ENCODE measurements around the gene OVOL3.
"Not testable (repeated sequence)": the region's sequence is repeated elsewhere in the genome, so short reads cannot be mapped to it uniquely, and the experiment has no call there.

The OVOL3 gene

DNA sequence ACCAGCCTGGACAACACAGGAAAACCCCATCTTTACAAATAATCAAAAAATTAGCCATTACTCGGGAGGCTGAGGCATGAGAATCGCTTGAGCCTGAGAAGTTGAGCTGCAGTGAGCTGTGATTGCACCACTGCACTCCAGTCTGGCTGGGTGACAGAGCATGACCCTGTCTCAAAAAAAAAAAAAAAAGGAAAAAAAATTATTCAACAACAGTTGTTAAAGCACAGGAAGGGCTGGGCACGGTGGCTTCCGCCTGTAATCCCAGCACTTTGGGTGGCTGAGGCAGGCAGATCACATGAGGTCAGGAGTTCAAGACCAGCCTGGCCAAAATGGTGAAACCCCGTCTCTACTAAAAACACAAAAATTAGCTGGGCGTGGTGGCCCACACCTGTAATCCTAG lies 20.3 kb downstream of the OVOL3 start:
- DNase-seq (ENCODE audit: low read depth, low spot score), result not testable (repeated sequence)

DNA sequence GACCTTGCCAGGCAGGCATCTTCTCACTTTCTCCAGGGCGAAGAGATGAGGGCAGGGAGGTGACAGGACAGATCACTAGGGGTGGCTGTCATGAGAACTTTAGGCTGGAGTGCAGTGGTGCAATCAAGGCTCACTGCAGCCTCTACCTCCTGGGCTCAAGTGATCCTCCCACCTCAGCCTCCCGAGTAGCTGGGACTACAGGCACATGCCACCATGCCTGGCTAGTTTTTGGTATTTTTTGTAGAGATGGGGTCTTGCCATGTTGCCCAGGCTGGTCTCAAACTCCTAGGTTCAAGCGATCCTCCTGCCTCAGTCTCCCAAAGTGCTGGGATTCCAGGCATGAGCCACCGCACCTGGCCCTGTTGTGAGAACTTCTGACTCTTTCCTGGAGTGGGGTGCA lies 23.9 kb downstream of the OVOL3 start:
- DNase-seq (ENCODE audit: low read depth, low spot score), result not testable (repeated sequence)

DNA sequence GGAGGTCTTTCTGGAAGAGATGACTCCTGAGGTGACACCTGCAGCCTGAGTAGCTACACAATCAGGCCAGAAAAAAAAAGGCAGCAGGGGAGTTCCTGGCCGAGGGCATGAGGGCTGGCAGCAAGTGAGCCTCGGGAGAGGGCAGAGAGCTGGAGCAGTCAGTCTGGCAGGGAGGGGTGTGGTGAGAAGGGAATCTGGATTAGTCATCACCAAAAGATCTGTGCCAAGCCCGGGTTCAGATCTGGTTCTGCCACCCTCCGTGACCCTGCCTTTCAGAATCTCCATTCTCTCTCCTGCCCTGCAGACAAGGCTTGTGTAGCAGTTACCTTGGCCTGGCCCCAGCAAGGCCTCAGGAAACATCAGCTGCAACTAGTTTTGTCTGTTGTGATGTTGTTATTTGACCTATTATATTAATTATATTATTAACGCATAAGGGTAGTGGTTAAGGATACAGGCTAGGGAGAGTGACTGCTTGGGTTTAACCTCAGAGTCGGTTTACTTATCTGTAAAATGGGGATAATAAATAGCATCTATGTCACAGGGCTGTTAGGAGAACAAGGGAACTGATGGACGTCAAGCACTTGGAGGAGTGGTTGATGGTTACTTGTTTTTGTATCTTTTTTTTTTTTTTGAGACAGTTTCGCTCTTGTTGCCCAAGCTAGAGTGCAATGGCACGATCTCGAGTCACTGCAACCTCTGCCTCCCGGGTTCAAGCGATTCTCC lies 26.2 kb downstream of the OVOL3 start:
- DNase-seq (ENCODE audit: low read depth, low spot score), result no peak

DNA sequence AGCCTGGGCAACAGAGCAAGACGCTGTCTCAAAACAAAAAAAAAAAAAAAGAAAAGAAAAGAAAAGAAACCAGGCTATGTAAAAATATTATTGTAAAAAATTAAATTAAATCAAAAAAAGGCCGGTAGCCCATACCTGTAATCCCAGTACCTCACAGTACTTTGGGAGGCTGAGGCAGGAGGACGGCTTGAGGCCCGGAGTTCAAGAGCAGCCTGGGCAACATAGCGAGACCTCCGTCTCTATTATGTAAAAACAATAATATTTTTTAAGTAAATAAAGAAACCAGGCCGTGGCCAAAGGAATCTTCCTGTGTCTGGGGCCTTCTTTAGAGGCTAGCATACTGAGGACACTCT lies 28.2 kb downstream of the OVOL3 start:
- no peak for DNase-seq (ENCODE audit: low read depth, low spot score)

DNA sequence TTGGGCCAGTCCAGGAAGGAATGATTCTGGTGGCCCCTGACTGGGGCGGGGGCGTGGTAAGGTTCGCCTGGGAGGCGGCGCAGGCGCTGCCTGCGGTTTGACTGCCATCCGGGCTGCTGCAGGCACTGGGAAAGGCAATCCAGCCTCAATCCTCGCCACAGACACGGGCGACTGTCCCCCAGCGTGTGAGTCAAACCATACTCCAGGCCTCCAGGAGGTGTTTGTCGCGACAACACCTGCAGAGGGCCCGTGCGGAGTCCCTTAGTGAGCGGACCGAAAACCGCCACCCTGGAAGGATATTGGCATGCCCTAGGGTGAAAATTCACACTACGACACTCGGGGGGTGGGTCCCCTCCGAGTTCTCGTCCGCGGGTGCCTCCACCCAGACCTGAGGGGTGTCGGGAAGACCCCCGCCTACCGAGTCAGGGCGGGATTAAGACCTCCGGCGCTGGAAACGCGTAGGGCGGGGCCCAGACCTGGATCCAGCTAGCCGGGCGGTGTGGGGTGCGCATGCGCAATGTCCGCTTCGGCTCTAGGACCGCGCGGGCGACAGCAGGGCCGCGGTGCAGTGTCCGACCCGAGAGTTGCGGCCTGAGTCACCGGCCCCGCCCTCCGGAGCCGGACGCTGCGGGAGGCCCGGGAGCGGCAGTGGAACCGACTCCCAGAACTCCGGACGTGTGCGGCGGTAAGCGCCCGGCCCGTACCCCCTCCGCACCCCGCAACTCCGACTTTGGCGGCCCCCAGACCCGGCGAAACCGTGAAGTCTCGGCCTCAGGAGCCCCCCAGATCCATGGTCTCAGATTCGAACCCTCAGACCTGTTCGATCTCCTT lies 28.7 kb downstream of the OVOL3 start, which contains the start of gene CAPNS1:
TSS of gene CAPNS1 (plus strand) at position 594 of the 831 bp plus-strand sequence. CDS start 946 bp downstream, outside the sequence.
- peak; percentile 73 for DNase-seq (ENCODE audit: low read depth, low spot score)

DNA sequence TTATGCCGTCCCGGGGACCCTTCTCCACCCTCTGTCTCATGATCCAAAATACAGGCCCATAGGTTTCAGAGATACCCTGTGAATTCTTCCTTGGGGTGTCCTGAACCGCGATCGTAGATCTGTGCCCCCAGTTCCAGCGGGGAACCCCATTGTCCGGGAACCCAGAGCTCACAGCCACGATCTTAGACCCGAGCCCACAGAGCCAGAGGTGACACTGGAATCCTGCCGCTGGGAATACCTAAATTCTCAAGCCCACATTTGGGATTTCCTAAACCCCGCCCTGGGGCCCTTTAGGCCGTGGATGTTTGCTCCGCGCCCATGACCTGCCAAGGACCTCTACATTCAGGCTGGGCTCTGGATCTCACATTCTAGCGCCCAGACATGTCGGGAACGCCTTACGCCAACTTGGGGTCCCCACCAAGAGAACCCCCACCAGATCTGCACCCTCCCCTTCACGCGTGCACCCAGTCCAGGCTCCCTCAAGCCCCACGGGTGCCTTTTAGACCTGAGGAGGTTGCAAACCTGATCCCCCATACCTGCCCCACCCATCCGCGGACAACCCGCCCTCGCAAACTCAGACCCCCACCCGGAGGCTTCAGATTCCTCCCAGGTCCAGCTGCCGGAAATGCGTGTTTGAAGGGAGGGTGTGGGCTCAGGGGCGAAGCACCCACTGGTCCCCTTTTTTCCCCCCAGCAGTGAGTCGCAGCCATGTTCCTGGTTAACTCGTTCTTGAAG lies 29.5 kb downstream of the OVOL3 start:
- DNase-seq (ENCODE audit: low read depth, low spot score), result no peak

DNA sequence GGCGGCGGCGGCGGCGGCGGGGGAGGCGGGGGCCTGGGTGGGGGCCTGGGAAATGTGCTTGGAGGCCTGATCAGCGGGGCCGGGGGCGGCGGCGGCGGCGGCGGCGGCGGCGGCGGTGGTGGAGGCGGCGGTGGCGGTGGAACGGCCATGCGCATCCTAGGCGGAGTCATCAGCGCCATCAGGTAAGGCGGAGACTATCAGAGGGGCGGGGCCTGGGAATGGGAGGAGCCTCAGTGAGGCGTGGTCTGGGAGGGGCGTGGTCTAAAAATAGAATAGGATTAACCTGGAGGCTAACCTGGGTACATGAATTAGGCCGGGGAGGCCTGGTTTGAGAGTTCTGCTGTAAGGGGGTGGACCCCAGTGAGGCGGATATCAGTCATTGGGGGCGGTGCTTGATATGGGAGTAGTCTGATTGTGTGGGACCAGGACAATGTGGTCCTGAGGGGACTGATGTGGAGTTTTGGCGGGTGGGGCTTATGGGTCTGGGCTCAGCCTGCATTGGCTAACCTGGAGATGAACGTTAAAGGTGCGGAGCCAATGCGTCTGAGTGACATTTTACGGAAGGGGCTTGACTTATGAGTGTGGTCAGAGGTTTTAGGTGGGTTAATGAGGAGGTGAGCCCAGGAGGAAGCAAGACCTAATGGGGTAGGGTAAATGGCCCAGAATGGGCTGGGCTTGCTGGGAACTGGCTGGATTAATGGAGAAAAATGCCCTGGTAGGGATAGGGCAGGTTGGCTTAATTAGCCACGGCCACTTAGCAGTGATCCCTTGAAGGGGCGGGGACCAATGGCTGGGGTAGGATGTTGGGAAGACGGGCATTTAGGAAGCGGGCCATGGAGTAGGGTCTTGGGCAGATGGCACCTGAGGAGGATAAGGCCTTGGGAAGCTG lies 30.3 kb downstream of the OVOL3 start:
- DNase-seq (ENCODE audit: low read depth, low spot score), result peak; percentile 68

DNA sequence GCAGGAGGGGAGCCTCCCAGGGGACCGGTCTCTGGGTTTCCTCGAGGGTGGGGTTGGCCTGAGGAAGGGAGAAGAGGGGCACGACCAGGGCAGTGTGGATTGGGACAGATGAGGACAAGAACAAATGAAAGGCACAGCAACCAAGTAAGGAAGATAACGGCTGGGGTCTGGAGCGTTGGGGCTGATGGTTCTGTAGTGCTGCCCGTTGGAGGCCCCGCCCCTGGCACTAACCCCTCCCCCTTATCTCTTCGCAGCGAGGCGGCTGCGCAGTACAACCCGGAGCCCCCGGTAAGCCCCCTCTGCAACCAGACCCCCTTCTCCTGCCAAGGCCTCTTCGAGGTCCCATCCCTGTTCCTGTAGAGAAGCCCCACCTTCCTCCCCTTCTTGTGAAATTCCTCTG lies 31.1 kb downstream of the OVOL3 start:
- DNase-seq (ENCODE audit: low read depth, low spot score), result no peak

DNA sequence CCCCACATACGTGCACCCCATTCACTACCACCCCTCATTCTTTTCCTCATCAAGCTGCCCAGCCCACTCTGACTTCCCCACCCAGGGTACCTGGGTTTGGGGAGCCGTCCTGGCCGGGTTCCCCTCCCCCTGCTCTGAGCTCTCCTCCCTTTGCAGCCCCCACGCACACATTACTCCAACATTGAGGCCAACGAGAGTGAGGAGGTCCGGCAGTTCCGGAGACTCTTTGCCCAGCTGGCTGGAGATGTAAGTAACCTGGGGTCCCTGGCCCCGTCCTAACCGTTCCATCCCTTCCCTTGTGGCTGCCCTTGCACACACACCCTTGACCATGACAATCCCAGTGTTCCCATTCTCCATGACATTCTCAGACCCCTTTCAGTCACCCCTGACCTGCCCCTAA lies 31.6 kb downstream of the OVOL3 start:
- DNase-seq (ENCODE audit: low read depth, low spot score), result no peak

DNA sequence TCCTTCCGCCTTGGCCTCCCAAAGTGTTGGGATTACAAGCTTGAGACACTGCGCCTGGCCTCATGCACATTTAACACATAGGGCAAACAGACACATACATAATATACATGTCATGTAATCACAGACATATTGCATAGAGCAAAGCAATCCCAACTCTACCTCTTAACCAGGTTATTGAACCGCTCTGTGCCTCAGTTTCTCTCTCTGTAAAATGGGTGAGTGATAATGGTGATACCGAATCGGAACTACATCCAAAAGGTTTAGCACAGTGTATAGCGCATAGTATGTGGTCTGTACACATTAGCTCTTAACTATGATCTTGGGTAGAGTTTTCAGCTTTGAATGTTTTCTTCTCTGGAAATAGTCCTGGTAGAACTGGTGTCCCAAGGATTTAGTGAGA lies 33.7 kb downstream of the OVOL3 start:
- DNase-seq (ENCODE audit: low read depth, low spot score), result no peak

DNA sequence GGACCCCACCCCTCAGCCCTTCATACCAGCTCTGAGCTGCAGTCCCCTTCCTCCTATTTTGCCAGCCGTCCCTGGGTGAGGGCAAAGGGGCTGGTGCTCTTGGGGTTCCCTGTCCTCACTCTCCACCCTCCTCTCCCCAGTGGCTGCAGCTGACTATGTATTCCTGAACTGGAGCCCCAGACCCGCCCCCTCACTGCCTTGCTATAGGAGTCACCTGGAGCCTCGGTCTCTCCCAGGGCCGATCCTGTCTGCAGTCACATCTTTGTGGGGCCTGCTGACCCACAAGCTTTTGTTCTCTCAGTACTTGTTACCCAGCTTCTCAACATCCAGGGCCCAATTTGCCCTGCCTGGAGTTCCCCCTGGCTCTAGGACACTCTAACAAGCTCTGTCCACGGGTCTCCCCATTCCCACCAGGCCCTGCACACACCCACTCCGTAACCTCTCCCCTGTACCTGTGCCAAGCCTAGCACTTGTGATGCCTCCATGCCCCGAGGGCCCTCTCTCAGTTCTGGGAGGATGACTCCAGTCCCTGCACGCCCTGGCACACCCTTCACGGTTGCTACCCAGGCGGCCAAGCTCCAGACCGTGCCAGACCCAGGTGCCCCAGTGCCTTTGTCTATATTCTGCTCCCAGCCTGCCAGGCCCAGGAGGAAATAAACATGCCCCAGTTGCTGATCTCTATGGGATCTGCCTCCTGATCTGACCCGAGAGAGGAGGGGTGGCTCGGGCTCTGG lies 38.9 kb downstream of the OVOL3 start:
- no peak for DNase-seq (ENCODE audit: low read depth, low spot score)

DNA sequence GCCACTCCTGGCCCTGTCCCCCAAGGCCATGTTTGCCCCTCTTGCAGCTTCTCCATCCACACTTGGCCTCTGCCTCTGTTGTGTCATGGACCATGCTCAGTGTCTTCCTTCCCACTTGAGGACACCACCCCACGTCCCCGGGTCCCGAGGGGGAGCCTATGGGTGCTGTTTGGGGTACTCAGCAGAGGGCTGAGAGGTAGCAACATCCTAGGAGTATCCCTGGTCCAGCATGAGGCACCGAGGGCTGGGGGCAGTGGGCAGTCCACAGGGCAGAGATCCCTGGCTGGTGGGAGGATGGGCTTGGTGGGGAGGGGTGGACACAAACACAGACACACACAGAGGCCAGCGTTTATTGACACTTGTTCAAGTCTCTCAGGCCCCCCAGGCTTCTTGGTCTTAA lies 39.6 kb downstream of the OVOL3 start:
- DNase-seq (ENCODE audit: low read depth, low spot score), result no peak

DNA sequence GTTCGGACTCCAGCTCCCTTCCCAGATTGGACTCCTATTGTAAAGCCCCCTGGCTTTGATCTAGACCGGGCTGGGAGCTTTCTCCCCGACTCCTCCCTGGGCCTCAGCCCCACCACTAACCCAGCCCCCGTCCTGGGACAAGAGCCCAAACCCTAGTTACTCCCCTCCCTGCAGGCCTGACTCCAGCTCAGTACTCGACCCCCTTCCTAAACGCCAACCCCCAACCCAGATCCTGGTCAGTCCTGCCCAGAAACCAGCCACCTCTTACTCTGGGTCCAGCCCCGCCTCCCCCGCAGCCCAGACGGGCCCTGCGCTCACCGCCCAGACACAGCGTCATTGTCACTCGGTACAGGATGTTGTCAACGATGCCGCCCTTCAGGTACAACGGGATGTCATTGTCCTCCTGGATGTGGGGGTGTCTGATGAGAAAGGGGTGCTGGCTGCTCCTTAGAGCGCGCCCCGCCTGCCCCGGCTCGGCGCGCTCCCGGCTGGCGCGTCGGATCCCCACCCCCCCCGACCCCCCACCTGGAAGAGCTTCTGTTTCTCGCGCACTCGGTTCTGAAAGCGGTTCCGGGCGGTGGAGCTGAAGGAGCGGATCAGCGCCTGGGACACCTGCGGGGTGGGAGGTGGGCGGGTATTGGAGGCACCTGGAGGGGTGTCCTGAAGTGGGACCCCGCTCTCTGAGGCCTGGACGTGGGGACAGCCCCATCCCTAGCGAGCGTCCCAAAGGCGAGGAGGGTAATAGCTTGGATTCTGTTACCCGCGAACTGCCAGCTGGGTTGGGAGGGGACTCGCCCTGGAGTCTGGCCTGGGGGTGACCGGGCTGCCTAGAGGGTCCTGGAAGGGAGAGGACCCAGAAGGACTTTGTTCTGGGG lies 40.4 kb downstream of the OVOL3 start:
- DNase-seq (ENCODE audit: low read depth, low spot score), result no peak

DNA sequence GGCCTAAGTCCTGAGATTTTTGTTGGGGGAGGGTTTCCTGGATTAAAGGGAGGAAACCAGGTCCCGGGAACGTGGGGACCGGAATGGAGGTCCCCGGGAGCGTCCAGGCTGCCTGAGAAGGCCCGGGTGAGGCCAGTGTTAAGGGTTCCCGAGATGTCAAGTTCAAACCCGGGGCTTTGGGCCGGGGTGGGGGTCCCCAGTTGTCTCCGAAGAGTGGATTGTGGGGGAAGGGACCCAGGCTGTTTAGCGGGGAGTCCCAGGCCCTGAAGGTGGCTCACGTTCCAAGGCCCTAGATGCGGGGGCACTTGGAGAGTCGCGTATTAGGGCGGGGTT lies 41.0 kb downstream of the OVOL3 start:
- no peak for DNase-seq (ENCODE audit: low read depth, low spot score)

DNA sequence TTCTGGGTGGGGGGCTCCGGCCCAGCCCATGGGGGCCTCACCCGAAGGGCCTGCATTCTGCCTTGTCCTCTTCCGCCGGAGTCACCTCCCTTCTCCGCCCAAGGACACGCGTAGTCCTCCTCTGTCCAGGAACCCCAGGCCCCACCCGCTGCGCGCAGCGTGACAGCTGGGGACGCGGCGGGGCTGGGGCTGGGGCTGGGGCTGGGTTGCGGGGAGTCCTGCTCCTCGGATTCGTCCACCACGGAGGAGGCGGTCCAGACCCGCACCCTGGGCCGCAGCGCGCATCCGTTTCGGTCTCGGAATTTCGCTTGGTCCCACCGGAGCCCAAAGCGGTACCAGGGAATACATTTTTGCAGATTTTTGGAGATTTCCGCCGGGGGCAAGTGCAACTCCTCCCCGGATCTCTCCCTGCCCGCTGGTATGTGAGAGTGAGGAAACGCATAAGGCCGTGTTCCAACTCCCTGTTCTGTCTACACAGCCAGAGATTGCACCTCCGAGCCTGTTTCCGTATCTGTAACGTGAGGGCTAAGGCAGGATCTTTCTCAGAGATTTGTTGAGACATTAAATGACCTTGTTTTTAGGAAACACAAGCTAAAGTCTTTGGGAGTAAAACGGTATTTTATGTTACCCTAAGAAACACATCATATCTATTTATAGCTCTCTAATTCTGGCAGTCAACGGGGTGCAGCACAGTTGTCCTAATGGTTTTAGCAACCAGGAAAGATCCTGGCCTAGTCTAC lies 41.6 kb downstream of the OVOL3 start, which contains the start of gene COX7A1:
TSS of gene COX7A1 (minus strand) at position 96 of the 740 bp plus-strand sequence. CDS start at position 56, 40 bp downstream.
- DNase-seq (ENCODE audit: low read depth, low spot score), result no peak

DNA sequence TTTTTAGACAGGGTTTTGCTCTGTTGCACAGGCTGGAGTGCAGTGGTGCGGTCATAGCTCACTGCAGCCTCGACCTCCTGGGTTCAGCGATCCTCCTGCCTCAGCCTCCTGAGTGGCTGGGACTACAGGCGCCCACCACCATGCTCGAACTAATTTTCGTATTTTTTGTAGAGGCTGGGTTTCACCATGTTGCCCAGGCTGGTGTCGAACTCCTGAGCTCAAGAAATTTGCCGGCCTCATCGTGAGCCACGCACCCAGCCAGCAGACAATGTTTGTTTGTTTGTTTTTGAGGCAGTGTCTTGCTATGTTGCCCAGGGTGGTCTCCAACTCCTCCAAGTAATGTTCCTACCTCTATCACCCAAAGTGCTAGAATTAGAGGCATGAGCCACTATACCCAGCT lies 42.2 kb downstream of the OVOL3 start:
- DNase-seq (ENCODE audit: low read depth, low spot score), result no peak

DNA sequence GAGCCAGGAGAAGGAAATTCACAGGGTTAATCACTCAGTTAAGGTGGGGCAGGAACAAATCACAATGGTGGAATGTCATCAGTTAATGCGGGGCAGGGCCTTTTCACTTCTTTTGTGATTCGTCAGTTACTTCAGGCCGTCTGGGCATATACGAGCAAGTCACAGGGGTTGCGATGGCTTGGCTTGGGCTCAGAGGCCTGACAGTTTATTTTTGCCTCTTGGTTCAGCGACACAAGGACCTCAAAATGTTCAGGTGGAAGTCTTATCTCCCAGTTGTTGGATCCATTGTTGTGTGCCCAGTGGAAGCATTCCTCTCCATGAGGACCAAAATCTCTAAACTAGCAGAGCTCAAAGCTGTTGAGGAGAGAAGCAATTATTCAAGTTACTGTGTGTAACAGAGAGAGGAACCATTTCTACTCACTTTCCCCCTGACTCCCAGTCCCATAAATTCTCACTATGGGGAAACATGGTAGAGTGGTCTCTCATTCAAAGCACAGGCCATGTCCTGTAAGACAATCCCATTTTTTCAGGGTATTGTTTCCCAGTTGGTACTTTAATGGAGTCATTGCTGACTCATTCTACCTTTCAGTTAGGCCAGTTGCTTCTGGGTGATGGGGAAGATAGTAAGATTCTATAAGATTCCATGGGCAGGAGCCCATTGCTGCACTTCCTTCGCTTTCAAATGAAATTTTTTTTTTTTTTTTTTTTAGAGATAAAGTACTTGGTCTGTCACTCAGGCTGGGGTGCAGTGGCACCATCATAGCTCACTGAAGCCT lies 50.1 kb downstream of the OVOL3 start:
- DNase-seq (ENCODE audit: low read depth, low spot score), result no peak
